Measurements from ENCODE around the gene CRTC1. TPM values are rescaled to one million over a fixed set of nuclear protein-coding genes. Genes with fewer than 3 reads are reported as not detected.

CRTC1 gene
- total and polyA plus RNA-seq, 2 experiments from 2014 or later, result 2.5 to 4.8 TPM

GRCh38 chr19:18639706-18640243 lies 43.7 kb upstream of the CRTC1 start:
- no peak for DNase-seq (ENCODE audit: low spot score)
- peaks cover 51% of the 10 kb centered on the region for H3K79me2 ChIP-seq
- no peak overlapping the region for H2AFZ ChIP-seq
- H3K4me3 ChIP-seq, result no peak overlapping the region
- WGBS (ENCODE audit: low lambda C conversion rate, missing lambda C conversion rate), result 63% methylated on average over 8 of the region's 8 CpGs
- H3K4me1 ChIP-seq (ENCODE audit: insufficient read depth), result no peaks in the 10 kb centered on the region
- H4K20me1 ChIP-seq (ENCODE audit: insufficient read depth, poor library complexity, severe bottlenecking), result no peaks in the 10 kb centered on the region
- no peak overlapping the region for H3K4me2 ChIP-seq
- no peaks in the 10 kb centered on the region for H3K9me2 ChIP-seq (replicated peaks; ENCODE audit: insufficient read depth)
- TF ChIP-seq EZH2phosphoT487 (IDR thresholded peaks at IDR 0.05; ENCODE audit: low read depth, severe bottlenecking, unreplicated experiment) (no peak), EZH2 (IDR thresholded peaks at IDR 0.05; ENCODE audit: borderline replicate concordance) (no peak), CTCF (IDR thresholded peaks at IDR 0.05; ENCODE audit: poor library complexity) (no peak)
- H3K36me3 ChIP-seq (replicated peaks; ENCODE audit: insufficient read depth, low read depth), result no peaks in the 10 kb centered on the region
- no peak overlapping the region for H3K27ac ChIP-seq
- H3K9me3 ChIP-seq (ENCODE audit: low read depth), result no peaks in the 10 kb centered on the region
- H3K27me3 ChIP-seq, result no peaks in the 10 kb centered on the region

GRCh38 chr19:18644196-18645034 lies 39.1 kb upstream of the CRTC1 start:
- Histone ChIP-seq H3K36me3 (replicated peaks; ENCODE audit: insufficient read depth, low read depth) (no peaks in the 10 kb centered on the region), H2AFZ (no peak overlapping the region), H3K9me3 (ENCODE audit: low read depth) (no peaks in the 10 kb centered on the region), H3K79me2 (peaks cover 49% of the 10 kb centered on the region), H3K4me1 (ENCODE audit: insufficient read depth) (peaks cover 10% of the 10 kb centered on the region), H3K9me2 (replicated peaks; ENCODE audit: insufficient read depth) (no peaks in the 10 kb centered on the region), H3K27ac (no peak overlapping the region), H3K27me3 (no peaks in the 10 kb centered on the region), H4K20me1 (ENCODE audit: insufficient read depth, poor library complexity, severe bottlenecking) (peaks cover 3% of the 10 kb centered on the region), H3K4me2 (no peak overlapping the region), H3K4me3 (no peak overlapping the region)
- no peak for DNase-seq (ENCODE audit: low spot score)
- no peak for TF ChIP-seq EZH2 (IDR thresholded peaks at IDR 0.05; ENCODE audit: borderline replicate concordance)
- TF ChIP-seq EZH2phosphoT487 (IDR thresholded peaks at IDR 0.05; ENCODE audit: low read depth, severe bottlenecking, unreplicated experiment), result no peak
- TF ChIP-seq CTCF (IDR thresholded peaks at IDR 0.05; ENCODE audit: poor library complexity), result no peak
- WGBS (ENCODE audit: low lambda C conversion rate, missing lambda C conversion rate), result 81% methylated on average over 15 of the region's 15 CpGs

GRCh38 chr19:18645035-18645511 lies 38.4 kb upstream of the CRTC1 start:
- H3K4me2 ChIP-seq, result no peak overlapping the region

More at GRCh38 chr19:18645035-18645511, 38.4 kb upstream of the CRTC1 start:
- DNase-seq (ENCODE audit: low spot score), result no peak
- Histone ChIP-seq H4K20me1 (ENCODE audit: insufficient read depth, poor library complexity, severe bottlenecking) (peaks cover 3% of the 10 kb centered on the region), H3K4me1 (ENCODE audit: insufficient read depth) (peaks cover 15% of the 10 kb centered on the region), H3K27ac (no peak overlapping the region), H3K4me3 (no peak overlapping the region), H2AFZ (no peak overlapping the region), H3K79me2 (peaks cover 46% of the 10 kb centered on the region), H3K9me3 (ENCODE audit: low read depth) (no peaks in the 10 kb centered on the region), H3K9me2 (replicated peaks; ENCODE audit: insufficient read depth) (no peaks in the 10 kb centered on the region), H3K36me3 (replicated peaks; ENCODE audit: insufficient read depth, low read depth) (no peaks in the 10 kb centered on the region), H3K27me3 (no peaks in the 10 kb centered on the region)
- TF ChIP-seq EZH2 (IDR thresholded peaks at IDR 0.05; ENCODE audit: borderline replicate concordance) (no peak), CTCF (IDR thresholded peaks at IDR 0.05; ENCODE audit: poor library complexity) (no peak), EZH2phosphoT487 (IDR thresholded peaks at IDR 0.05; ENCODE audit: low read depth, severe bottlenecking, unreplicated experiment) (no peak)
- WGBS (ENCODE audit: low lambda C conversion rate, missing lambda C conversion rate), result 93% methylated on average over 13 of the region's 13 CpGs
